RKO (cell line): Measurements from ENCODE around the gene SLIT3.

ENCODE experiments used
- DNase-seq: peaks from one replicate; pipeline ENCODE4 v3.0.0-alpha.2; 2016; ENCODE audit warnings: low spot score

Gene SLIT3

DNA sequence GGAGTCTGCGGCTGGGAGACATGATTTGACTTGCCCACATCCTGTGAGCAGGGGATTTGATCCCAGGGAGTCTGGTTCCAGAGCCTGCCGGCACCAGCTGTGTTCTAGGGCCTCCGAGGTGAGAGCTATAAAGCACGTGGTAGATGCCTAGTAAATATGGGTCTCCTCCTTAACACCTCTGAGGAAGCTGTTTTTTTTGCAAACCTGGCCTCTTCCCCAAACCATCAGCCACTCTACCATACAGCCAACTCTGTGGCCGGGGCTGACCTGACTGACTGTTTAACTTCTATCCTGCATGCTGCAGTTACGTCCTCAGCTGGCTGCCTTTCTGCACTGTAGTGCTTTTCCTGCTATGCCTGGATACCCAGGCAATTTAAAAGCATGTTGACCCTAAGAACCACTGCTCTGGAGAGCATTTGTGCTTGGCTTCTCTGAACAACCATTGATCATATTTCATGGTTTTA is 220.5 kb downstream of the SLIT3 start:
- DNase-seq, result no peak

DNA sequence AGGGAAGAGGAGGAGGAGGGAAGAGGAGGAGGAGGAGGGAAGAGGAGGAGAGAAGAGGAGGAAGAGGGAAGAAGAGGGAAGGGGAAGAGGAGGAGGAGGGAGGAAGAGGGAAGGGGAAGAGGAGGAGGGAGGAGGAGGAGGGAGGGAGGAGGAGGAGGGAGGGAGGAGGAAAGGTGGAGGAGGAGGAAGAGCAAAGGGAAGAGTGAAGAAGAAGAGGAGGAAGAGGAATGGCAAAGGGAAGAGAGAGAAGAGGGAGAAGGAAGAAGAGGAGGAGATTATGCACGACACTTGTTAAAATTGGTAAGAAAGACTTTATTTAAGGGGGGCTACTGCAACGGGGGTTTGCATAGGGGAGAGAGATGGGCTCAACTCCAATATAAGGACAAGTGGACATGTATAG is 221.2 kb downstream of the SLIT3 start:
- DNase-seq, result no peak

DNA sequence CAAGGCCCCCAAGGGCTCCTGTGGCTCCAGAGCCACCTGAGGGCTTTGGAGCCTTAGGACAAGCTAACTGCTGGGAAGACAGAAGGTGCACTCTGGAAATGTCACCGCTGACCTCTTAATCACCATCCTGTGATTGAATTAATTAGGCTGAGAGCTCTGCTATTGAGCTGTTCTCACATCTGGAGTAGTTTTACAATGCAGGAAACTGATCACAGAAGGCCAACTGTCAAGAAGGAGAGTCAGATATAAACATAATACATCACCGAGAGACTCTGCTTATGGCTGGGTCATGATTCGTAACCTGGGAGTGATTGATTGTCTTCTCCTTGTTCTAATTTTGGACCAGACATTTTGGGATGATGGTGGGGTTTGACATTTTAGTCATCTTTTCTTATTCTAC is 226.1 kb downstream of the SLIT3 start:
- DNase-seq, result no peak

DNA sequence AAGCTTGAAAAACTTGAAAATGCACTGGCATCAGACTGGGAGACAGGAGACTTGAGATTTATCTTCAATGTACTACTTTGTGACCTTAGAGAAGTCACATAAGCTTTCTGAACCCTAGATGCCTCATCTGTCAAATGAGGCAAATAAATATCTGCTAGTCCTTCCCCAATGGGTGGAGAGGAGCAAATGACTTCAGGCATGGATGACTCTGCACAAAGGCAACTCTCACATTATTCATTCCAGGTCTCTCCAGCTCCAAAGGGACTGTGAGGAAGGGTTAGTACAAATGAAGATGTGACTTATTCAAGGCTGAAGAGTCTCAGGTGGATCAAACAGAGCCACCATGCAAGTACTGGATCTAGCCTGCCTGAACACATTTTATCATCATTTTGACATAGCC is 228.7 kb downstream of the SLIT3 start:
- DNase-seq, result no peak

DNA sequence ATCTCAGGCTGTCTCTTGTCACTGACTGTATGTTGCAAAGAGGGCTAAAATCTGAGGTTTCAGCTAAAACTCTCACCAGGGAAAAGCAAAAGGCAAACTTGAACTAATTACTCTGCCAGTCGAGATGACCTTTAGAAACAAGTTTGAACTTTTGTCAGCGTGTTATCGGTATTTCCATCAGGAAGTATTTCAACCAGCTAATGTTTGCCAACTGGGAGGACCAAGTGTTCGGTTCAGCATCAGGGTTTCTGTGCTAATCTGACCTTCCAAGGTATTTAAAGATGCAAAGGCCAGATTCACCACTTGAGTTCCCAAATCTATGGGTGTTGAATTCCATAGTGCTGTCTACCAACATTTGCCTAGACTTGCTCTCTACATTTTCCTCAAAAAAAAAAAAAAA is 230.5 kb downstream of the SLIT3 start:
- no peak for DNase-seq

DNA sequence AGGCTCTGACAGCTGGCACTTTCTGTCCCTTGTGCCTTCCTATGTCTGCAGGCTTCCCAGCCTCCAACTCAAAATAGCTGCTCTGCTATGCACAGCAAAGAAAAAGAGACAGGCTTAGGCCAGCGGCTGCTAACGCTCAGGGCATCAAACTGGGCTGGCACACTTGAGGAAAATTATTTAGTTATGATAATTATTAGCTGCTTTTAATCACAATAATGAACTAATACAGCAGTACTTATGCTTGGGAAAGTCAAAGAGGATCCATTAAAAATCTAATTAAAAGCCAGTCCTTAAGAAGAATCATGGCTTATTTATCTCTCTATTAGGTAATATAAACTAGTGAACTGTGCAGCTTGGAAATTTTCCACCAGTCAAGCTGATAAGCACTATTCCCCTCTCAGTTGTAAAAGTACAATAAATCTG is 233.2 kb downstream of the SLIT3 start:
- DNase-seq, result no peak

DNA sequence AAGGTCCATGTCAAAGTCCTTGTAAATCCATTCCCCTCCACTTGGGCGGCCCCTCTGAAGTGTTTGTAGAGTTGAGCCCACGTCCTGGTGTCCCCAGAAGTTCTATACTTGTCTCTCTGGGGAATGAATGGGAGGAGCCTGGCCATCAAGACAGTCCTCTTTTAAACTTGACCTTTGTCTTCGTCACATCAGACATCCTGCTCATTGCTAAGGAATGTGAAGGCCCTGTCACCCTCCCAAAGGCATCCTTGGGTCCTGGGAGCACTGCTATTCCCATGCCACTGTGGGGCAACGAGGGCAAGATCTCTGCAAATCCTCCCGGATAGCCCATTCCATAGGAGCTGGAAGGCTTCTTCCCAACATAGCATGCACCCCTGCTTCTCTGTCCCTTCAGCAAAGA is 235.5 kb downstream of the SLIT3 start:
- no peak for DNase-seq

DNA sequence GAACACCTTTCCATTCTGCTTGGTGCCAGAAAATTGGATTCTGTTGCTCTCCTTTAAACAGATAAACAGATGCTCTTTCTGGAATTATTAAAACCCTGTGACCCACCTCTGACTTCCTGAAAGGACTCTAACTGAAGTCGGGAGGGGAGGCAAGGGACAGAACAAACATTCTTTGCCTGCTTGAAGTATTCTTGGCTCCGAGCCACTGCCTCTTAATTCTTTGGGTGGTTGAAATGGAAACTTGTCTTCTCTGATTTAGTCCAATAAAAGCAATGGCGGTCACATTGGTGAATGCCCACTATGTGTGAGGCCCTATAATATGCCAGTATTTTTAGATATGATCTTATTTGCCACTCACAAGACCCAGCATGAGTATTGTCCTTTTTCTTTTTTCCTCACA is 236.8 kb downstream of the SLIT3 start:
- DNase-seq, result no peak

DNA sequence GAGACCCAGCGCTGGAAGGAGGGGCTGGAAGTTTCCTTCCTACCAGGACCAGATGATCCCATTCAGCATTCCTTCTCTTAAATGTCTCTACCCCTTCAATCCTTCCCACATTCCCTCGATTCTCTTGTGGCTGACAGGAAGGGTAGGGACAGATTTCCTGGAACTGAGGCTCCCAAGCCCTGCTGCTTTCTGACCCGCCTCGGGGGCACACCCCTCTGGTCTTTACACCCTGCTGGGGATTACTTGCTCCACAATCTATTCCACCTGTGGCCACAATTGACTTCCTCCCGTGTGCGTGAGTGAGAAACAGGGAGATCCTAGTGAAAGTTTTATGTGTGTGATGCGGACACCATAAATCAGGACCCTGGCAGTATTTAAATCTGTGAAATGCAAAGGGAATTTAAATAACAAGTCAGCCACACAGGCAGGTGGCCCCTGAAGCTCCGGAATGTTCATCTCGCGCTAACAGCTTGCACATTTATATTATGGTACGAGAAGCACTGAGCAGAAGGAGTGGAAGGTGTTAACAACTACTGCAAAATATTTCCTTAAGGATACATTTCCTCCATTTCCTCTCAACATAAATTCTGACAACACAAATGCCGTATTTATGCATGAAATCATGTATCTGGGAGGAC is 237.5 kb downstream of the SLIT3 start:
- no peak for DNase-seq

DNA sequence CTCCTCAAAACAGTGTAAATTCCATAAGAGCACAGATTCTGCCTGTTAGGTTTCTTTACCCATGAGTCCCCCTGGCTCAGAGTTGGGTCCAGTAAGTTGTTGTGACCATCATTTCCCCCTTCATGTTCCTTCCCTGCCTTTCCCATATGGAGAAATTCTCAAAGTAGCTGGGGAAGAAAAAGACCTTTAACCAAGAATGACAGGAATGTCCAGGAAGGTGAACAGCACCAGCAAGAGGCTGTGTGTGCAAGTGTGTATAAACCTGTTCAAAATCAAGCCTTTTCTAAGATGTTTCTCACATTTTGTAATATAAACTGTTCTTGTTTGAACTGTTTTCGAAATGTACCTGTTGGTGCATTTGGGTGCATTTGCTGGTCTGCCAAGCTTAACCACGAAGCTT is 238.2 kb downstream of the SLIT3 start:
- DNase-seq, result no peak

DNA sequence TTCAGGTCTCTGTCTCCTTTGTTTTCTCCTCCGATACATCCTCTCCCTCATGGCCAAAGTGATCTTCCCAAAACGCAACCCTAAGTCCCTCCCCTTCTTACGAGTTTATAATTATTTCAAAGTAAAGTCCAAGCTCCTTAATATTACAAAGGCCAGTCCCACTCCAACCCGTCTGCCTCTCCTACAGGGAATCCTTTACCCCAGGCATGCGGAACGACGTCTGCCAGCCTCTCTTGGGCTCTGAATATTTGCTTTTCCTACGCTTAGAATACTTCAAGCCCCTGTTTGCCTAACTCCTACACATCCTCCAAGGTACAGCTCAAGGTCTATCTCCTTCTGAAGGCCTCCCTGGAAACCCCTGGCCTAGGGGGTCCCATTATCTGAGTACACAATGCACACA is 246.4 kb downstream of the SLIT3 start:
- no peak for DNase-seq

DNA sequence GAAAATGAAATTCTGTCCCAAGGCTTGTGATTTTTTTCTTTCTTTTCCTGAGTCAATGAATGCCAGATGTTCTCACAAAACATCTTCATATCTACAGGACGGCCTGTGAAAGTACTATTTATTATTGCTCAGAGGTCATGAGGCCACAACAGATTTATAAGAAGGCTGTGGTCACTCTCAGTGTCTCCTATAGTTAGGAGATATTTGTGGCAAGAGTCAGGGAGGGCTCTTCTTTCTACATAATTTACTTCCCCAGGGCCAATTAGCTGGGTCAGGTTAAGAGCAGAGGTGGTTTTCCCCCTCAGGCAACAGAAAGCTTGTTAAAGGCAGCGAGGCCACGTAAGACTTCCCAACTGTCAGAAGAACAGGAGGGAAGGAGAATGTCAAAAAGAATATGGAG is 248.7 kb downstream of the SLIT3 start:
- no peak for DNase-seq

DNA sequence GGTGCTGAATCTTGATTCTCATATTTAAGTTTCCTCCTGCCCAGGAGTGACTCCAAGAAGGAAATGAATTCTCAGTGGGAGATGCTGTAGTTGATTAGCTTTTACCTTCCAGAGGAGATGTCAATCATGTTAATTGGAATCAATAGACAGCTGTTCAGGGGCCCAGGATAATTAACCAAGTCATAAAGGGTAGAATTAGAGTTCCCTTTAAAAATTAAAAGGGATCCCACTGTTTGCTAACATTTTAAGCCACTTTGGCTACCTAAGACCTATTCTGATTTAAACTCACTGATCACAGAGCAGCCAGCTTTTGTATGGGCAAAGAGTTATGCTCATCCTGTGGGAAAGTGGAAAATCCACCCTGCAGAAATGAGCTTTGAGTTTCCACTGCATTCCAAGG is 249.6 kb downstream of the SLIT3 start:
- no peak for DNase-seq

DNA sequence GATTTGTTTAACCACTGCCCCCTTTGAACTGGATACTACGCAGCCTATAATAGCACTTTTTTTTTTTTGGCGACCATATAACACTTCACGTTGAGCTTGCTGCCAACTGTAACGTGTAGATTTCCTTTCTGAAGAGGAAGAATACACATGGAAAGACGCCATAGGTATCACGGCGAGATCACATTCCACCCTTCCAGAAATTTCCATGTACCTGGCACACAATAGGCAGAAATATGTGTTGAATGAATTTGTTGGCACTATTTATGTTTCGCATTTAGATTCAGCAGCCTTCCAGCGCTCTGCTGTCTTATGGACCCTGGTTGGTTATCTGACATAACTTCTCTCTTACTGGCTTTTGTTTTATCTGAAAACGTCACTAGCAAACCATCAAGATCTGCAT is 250.3 kb downstream of the SLIT3 start:
- no peak for DNase-seq

DNA sequence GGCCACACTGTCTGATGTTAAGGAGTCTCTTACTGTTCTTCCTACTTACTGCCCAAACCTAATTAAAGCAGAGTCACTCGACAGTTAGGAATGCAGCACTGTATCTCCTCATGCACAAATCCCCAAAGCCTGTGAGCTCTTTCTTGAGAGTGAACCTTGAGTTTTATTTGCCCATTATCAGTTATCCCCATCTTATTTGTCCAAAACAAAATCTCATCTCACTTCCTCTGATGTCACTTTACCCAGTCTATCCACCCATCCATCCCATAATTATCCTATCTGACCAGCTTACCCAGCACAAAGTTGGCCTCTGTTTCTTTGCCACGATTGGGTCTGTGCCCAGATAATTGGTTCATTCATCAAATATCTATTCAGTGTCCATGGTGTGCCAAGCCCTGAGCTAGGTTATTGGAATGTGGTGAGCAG is 250.8 kb downstream of the SLIT3 start:
- no peak for DNase-seq

DNA sequence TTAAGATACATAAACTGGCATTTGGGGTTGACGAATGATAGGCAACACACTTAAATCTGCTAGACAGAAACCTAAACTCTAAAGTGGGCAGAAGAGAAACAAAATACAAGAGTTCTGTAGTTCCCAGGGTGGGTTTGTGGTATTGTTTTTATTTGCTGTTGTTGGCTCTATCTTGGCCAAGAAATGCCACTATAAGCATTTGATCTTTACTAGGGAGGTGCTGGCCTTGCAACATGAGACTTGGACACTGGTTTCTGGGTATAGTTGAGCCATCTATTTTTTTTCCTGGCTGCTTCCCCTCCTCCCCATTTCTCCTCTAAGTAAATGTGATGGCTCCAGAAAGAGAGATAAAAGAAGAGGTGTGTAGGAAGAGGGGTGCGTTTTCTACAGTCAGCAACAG is 251.2 kb downstream of the SLIT3 start:
- no peak for DNase-seq

DNA sequence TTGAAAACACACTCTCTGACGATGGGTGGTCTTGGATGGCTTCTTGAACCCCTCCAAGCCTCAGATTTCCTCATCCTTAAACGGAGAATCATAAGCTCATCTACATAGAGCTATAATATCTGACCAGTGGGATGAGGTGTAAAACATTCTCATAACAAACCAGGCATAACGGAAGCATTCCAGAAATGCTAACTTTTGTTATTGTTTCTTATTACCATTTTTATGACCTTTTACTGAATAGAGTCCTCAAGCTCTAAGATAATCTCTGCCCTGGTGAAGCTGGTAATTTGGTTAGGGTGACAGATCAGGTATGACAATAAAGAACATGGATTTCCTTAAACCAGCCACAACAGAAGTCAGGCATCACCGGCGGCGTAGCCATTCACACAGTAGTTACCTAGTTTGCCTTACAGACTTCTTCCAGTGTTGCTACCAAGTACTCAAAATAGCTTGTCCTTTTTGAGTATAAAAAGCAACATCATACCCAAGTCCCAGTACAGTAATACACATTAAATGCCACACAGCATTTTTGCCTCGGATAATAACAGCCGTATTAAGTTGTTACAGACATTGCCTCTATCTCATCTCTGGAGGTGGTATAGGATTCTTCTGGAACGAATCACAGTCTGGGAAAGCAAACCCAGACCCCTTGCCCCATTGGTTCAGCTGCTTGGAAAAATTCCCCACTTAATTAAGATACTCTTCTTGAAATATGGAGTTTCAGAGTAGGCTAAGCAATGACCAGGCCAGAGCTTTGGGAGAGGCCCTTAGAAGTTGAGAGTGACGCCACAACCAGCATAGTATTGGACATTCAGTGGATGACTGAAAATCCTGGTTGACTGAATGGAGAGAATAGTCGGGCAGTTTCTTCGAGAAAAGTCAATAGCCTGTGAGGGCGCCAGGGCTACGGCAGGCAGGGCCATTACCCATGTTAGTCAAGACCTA is 252.5 kb downstream of the SLIT3 start:
- no peak for DNase-seq

DNA sequence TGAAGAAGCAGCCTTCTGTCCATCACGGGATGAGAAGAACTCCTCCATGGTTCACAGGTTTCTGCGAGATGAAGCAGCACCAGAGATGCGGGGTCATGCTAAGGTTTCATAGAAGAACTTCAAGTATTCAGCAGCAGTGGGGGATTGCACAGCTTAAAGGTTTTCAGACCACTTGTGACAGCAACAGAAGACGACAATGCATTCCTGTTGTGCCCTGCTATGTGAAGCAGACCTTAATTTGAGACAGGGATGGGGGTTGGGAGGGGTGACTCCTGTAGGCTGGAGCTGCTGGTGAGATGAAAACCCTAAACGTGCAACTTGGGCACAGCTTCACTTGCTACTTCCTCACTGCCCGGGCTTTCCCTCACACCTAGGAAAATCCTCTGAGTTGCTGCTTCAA is 256.0 kb downstream of the SLIT3 start:
- no peak for DNase-seq

DNA sequence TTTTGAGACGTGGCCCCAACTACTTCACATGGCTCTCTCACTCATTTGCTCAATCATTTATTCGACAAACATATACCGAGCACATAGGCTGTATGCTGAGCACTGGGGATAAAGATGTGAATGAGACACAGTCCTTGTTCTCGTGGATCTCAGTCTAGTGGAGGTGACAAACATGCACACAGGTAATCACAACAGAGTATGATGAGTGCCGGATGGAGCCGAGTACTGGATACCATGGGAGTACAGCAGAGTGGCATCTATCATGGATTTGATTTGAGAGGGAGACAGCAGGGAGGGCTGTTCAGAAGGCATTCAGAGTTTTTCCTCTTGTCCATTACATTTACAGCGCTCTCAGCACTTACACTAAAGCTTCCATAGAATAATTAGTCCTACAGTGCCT is 259.8 kb downstream of the SLIT3 start:
- DNase-seq, result no peak

DNA sequence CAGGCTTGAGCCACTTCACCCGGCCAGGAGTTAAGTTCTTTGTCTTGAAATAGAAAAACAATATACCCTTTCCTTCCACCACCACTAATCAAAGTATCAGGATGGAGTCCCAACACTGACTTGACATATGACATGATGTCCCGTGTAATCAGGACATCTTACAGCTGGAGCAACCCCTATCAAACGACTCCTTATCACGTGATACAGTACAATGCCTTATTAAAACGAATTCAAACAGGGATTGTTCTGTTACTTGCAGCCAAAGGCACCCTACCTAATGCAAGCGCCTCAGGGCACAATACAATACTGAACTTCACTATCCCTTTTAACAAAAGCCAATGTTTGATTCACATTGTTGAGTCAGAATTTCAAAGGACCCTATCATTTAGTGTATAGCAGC is 261.3 kb downstream of the SLIT3 start:
- no peak for DNase-seq

DNA sequence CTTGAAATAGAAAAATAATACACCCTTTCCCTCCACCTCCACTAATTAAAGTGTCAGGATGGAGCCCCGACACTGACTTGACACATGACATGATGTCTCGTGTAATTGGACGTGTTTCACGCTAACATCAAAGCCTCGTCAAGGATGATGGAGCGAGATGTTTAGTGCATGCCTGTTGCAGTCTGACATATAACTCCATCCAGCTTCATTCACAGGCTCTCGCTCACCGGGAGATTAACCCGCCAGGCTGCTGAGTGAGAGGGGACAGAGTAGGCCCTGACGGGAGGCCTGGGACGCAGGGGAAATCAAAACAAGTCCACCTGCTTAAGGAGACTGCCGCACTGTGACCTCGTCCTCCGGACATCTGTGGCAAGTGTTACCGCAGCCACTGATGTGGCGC is 263.5 kb downstream of the SLIT3 start:
- no peak for DNase-seq

DNA sequence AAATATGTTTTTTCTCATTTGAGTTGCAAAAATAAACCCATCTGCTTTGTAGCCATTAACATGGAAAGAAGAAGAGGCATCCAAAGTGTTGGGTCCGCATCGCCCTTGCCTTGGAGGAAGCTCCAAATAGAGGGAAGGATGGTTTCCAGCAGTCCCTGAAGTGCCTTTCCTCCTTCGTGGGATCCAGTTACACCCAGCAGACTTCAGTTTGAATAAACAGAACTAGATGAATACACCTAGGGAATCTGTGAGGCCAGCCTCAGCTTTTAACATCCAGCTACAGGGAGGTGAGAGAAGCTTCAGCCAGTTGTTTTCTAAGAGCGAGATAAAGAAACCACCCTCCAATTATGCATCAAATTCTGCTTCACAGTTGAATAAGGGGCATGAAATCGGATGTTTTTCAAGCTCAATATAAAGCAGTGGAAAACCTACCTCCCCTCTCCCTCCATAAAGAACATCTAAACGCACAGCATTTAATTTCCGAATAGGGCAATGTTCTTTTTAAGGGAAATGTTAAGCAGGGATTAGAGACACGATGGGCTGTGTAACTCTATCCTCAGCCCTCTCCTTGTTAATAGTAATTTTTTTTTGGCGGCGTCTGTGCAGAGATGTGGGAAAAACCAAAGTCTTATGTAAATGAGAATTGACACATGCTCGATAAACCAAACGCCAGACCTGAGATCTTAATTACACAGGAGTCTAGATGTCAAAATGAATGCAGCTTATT is 264.7 kb downstream of the SLIT3 start:
- no peak for DNase-seq
